IMR-90 (cell line): ENCODE measurements around the gene ABHD10.

Experiments used
- RCOR1 ChIP-seq: IDR thresholded peaks from 2 replicates; pipeline ENCODE4 v1.6.1; 2012; ENCODE audit warnings: mild to moderate bottlenecking, low read length, improper control_type of control experiment; ENCODE audit not compliant: insufficient replicate concordance
- RFX5 ChIP-seq: IDR thresholded peaks from 2 replicates; pipeline ENCODE4 v1.8.0; 2012; ENCODE audit warnings: low read depth, mild to moderate bottlenecking, low read length, moderate library complexity
- SMC3 ChIP-seq: fragments of 150-350 bp; IDR thresholded peaks from 2 replicates; pipeline ENCODE4 v1.6.1; 2016; ENCODE audit warnings: low read depth, mild to moderate bottlenecking, antibody characterized with exemption, low read length, moderate library complexity
- USF2 ChIP-seq: fragments of 150-350 bp; IDR thresholded peaks from 2 replicates; pipeline ENCODE4 v1.6.1; 2017; ENCODE audit warnings: mild to moderate bottlenecking, antibody characterized with exemption, low read length, low read depth
- TF ChIP-seq, protein P1 (sequence below): conservative IDR thresholded peaks from 2 replicates; pipeline ENCODE4 v1.5.1; 2012; ENCODE audit warnings: mild to moderate bottlenecking, low read depth, low read length, improper control_type of control experiment

DNA sequence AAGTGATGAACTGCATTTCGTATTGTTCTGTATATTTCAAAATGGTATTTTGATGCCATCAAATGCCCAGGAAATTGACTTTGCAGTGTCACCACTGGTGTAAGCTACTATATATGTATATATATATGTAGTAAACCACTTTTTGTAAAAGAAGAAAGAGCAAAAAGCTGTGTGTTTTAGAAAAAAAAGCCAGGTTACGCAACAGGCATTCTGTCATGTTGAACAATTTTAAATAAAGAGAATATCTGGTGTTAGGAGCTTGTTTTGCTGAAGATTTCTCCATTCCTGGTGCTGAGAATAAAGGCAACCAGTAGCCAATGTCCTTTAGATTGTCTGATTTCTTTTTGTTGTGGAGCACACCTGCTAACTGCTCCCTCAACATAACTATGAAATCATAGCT, 3.7 kb upstream of the ABHD10 start:
- TF ChIP-seq, protein P1, sequence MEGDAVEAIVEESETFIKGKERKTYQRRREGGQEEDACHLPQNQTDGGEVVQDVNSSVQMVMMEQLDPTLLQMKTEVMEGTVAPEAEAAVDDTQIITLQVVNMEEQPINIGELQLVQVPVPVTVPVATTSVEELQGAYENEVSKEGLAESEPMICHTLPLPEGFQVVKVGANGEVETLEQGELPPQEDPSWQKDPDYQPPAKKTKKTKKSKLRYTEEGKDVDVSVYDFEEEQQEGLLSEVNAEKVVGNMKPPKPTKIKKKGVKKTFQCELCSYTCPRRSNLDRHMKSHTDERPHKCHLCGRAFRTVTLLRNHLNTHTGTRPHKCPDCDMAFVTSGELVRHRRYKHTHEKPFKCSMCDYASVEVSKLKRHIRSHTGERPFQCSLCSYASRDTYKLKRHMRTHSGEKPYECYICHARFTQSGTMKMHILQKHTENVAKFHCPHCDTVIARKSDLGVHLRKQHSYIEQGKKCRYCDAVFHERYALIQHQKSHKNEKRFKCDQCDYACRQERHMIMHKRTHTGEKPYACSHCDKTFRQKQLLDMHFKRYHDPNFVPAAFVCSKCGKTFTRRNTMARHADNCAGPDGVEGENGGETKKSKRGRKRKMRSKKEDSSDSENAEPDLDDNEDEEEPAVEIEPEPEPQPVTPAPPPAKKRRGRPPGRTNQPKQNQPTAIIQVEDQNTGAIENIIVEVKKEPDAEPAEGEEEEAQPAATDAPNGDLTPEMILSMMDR, result no peak
- TF ChIP-seq USF2 (no peak), RFX5 (no peak), RCOR1 (no peak), SMC3 (no peak)
